IPS DF 6.9 (cell line): ENCODE results near the gene PADI4.
"Not testable (repeated sequence)": the region's sequence is repeated elsewhere in the genome, so short reads cannot be mapped to it uniquely, and the experiment has no call there.

Source experiments
- DNase-seq: peaks from one replicate; pipeline ENCODE4 v3.0.0-alpha.2; 2013; ENCODE audit warnings: low read depth, low spot score
- H3K27ac ChIP-seq: one replicate; pipeline ENCODE4 v1.5.1; 2013; ENCODE audit warnings: low read length, control low read depth
- H3K27me3 ChIP-seq: 2 replicates; pipeline ENCODE4 v1.6.1; 2013; ENCODE audit warnings: mild to moderate bottlenecking, low read length; ENCODE audit not compliant: control insufficient read depth, insufficient read depth
- H3K36me3 ChIP-seq: 2 replicates; pipeline ENCODE4 v1.6.1; 2013; ENCODE audit warnings: low read length; ENCODE audit not compliant: control insufficient read depth, insufficient read depth
- H3K4me1 ChIP-seq: 2 replicates; pipeline ENCODE4 v1.6.1; 2013; ENCODE audit warnings: low read length; ENCODE audit not compliant: control insufficient read depth, insufficient read depth
- H3K4me3 ChIP-seq: 2 replicates; pipeline ENCODE4 v1.5.1; 2013; ENCODE audit warnings: mild to moderate bottlenecking, low read length
- H3K9me3 ChIP-seq: 2 replicates; pipeline ENCODE4 v1.6.1; 2013; ENCODE audit warnings: low read length, inconsistent platforms; ENCODE audit not compliant: control insufficient read depth, insufficient read depth
- WGBS: extraction: QIAGEN DNeasy Blood & Tissue Kit; methylation state at CpG from one replicate; pipeline ENCODE4 v1.1.7; 2013; ENCODE audit warnings: mixed read lengths, missing lambda C conversion rate; ENCODE audit not compliant: insufficient read length, insufficient coverage; 5-methylcytosine and 5-hydroxymethylcytosine counted together

The PADI4 gene

GRCh38 chr1:17333081-17333480 is 25.1 kb downstream of the PADI4 start:
- no peak overlapping the region for H3K4me3 ChIP-seq
- no peaks in the 10 kb centered on the region for H3K9me3 ChIP-seq
- no CpG with 5 or more reads among the region's 8 CpGs for WGBS
- H3K4me1 ChIP-seq: no peaks in the 10 kb centered on the region
- no peak for DNase-seq
- H3K27me3 ChIP-seq: no peaks in the 10 kb centered on the region; the same call in 1 of the 2 replicates
- no peak overlapping the region for H3K27ac ChIP-seq
- no peaks in the 10 kb centered on the region for H3K36me3 ChIP-seq

DNA sequence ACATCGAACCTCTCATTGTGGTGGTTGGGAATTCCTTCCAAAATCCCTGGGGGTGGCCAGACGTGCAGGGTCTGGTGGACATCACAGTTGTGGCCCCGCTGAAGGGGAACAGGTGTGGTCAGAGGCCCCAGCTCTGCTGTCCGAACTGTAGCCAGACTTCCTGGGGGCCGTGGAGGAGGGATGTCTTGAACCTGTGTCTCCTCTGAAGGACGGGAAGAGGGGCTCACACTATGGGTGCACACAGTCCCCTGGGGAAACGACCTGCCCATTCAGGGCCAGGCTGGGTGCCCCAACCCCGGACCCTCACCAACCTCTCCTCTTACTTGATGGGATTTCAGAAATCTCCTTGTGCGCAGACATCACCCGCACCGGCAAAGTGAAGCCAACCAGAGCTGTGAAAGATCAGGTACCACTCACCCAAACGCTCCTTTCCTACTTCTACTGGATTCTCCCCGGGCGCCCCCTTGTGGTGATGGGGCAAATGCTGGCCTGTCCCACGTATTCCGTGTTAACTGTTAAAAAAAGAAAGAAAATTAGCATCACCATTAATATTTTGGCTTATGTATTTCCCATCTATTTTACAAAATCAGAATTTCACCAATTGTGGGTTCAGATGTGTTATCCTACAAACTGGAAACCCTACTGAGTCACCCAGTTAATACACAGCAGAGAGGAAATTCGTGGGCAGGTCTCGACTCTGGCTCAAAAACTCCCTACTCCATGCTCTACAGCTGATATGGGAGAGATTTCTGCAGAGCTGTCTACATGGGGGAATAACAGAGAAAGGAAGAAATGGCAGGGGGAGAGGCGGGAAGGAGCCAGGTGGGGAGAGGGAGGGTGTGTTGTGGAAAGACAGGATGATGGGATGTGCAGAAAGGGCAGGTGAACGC is 28.1 kb downstream of the PADI4 start:
- peak; percentile 31 for DNase-seq
- no peaks in the 10 kb centered on the region for H3K9me3 ChIP-seq
- H3K4me3 ChIP-seq: no peak overlapping the region
- no peak overlapping the region for H3K27ac ChIP-seq
- no peaks in the 10 kb centered on the region for H3K4me1 ChIP-seq
- no peaks in the 10 kb centered on the region for H3K27me3 ChIP-seq
- no CpG with 5 or more reads among the region's 20 CpGs for WGBS
- no peaks in the 10 kb centered on the region for H3K36me3 ChIP-seq

- Histone ChIP-seq H3K27me3 (no peaks in the 10 kb centered on the region), H3K4me3 (no peak overlapping the region), H3K4me1 (no peaks in the 10 kb centered on the region), H3K9me3 (no peaks in the 10 kb centered on the region), H3K36me3 (no peaks in the 10 kb centered on the region), H3K27ac (no peak overlapping the region)
- no CpG with 5 or more reads among the region's 15 CpGs for WGBS
- no peak for DNase-seq
These were observed 30.9 kb downstream of the PADI4 start for GRCh38 chr1:17338706-17339493.

GRCh38 chr1:17339521-17339920 is 31.5 kb downstream of the PADI4 start:
- no CpG with 5 or more reads among the region's 7 CpGs for WGBS
- no peaks in the 10 kb centered on the region for H3K36me3 ChIP-seq
- no peaks in the 10 kb centered on the region for H3K27me3 ChIP-seq
- H3K27ac ChIP-seq: no peak overlapping the region
- no peak overlapping the region for H3K4me3 ChIP-seq
- H3K4me1 ChIP-seq: no peaks in the 10 kb centered on the region
- H3K9me3 ChIP-seq: no peaks in the 10 kb centered on the region
- DNase-seq: no peak

- Histone ChIP-seq H3K4me3 (no peak overlapping the region), H3K36me3 (no peaks in the 10 kb centered on the region), H3K27ac (no peak overlapping the region), H3K27me3 (no peaks in the 10 kb centered on the region), H3K4me1 (no peaks in the 10 kb centered on the region), H3K9me3 (no peaks in the 10 kb centered on the region)
- WGBS: 100% methylated on average over 2 of the region's 8 CpGs
- no peak for DNase-seq
These were observed 32.4 kb downstream of the PADI4 start for GRCh38 chr1:17340358-17340757.

DNA sequence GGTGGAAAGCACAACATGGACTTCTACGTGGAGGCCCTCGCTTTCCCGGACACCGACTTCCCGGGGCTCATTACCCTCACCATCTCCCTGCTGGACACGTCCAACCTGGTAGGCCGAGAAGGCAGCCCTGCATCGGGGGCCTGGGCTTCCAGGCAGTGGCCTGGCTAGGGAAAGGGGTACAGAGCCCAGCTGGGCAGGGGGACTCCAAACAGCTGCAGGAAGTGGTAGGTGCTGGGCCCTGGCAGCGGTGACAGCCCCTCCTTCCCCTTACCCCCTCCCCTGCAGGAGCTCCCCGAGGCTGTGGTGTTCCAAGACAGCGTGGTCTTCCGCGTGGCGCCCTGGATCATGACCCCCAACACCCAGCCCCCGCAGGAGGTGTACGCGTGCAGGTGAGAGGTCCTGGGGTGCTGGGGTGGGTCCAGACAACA is 34.0 kb downstream of the PADI4 start:
- H3K9me3 ChIP-seq: no peaks in the 10 kb centered on the region
- no peak for DNase-seq
- H3K27me3 ChIP-seq: no peaks in the 10 kb centered on the region
- no peaks in the 10 kb centered on the region for H3K4me1 ChIP-seq
- H3K4me3 ChIP-seq: no peak overlapping the region
- no peak overlapping the region for H3K27ac ChIP-seq
- no CpG with 5 or more reads among the region's 17 CpGs for WGBS
- H3K36me3 ChIP-seq: no peaks in the 10 kb centered on the region

DNA sequence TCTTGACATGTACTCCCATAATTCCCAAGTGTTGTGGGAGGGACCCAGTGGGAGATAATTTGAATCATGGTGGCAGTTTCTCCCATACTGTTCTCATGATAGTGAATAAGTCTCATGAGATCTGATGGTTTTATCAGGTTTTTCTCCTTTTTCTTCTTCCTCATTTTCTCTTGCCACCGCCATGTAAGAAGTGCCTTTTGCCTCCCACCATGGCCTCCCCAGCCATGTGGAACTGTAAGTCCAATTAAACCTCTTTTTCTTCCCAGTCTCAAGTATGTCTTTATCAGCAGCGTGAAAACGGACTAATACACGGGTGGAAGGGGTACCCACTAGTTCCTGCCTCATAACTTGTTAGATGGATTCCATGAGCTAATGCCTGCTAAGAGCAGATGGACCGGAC is 37.5 kb downstream of the PADI4 start:
- H3K36me3 ChIP-seq, H3K4me1 ChIP-seq, H3K9me3 ChIP-seq, H3K27ac ChIP-seq, H3K27me3 ChIP-seq, H3K4me3 ChIP-seq, DNase-seq: not testable (repeated sequence)
- no CpG with 5 or more reads among the region's 5 CpGs for WGBS

GRCh38 chr1:17346046-17346789 is 38.2 kb downstream of the PADI4 start:
- Histone ChIP-seq H3K4me3 (no peak overlapping the region), H3K9me3 (no peaks in the 10 kb centered on the region), H3K36me3 (no peaks in the 10 kb centered on the region), H3K27me3 (no peaks in the 10 kb centered on the region), H3K4me1 (no peaks in the 10 kb centered on the region; the same call in 1 of the 2 replicates), H3K27ac (no peak overlapping the region)
- no CpG with 5 or more reads among the region's 9 CpGs for WGBS
- DNase-seq: no peak

DNA sequence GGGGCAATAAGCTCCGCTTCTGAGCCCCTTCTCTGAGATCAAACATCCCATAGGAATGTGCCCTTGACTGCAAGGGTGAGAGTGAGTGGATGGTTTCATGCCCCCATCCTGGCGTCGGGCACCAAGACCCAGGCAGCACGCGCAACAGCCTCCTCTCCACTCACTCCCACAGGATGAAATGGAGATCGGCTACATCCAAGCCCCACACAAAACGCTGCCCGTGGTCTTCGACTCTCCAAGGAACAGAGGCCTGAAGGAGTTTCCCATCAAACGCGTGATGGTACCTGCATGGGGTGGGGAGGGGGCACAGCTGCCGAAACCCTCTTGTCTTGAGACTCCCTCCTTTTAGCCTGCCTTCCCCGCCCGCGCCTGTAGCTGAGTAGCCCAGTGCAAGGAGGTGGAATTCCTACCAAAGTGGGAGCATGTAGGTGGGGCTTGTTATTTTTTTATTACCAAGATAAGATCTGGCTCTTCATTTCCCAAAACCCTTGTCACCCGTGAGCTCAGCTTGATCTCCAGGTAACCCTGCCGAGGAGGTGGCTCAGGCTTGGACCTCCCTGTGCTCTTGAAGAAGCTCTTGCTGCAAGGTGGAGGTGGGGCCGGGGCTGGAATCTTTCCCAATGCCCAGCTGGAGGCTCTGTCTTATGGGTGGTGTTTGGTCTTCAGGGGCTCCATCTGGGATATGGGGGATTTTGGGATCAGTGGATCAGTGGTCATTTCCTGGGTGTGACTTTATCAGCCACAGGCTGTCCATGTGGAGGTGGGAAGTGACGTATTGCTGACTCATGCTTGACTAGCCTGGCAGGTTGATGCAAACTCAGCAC is 40.0 kb downstream of the PADI4 start:
- DNase-seq: no peak
- no CpG with 5 or more reads among the region's 19 CpGs for WGBS
- Histone ChIP-seq H3K9me3 (no peaks in the 10 kb centered on the region), H3K4me3 (no peak overlapping the region), H3K4me1 (no peaks in the 10 kb centered on the region; the same call in 1 of the 2 replicates), H3K36me3 (no peaks in the 10 kb centered on the region), H3K27ac (no peak overlapping the region), H3K27me3 (no peaks in the 10 kb centered on the region)
